ENCODE measurements around the gene BMP7. TPM values are rescaled to one million over a fixed set of nuclear protein-coding genes. Genes with fewer than 3 reads are reported as not detected.

BMP7 gene
- total and polyA plus RNA-seq, 2 of the 13 experiments (the other 11 are each of a cell fraction or from before 2014, with no cell fraction given), result not detected

- POLR2A ChIA-PET, result no interaction called here
- Histone ChIP-seq H3K4me1 (ENCODE audit: insufficient read depth, low read length) (no peaks in the 10 kb centered on the region), H3K4me3 (replicated peaks in 1 of 3; ENCODE audit: insufficient read depth in 1 of 3, low read depth in 2 of 3, low read length in 3 of 3) (no peak overlapping the region), H3K27me3 (ENCODE audit: control insufficient read depth in 1 of 2, insufficient read depth in 2 of 2, low read length in 2 of 2) (peaks cover 2 to 7% of the 10 kb centered on the region in 2 experiments; a peak in 3 of 5 replicates), H3K27ac (ENCODE audit: extremely low read length, insufficient read depth, low read length) (no peak overlapping the region), H3K9me3 (ENCODE audit: low read length) (no peaks in the 10 kb centered on the region), H3K4me2 (ENCODE audit: low read depth, low read length) (no peak overlapping the region), H2AFZ (ENCODE audit: low read length) (no peak overlapping the region), H4K20me1 (ENCODE audit: insufficient read depth, low read length) (no peaks in the 10 kb centered on the region), H3K36me3 (replicated peaks in 1 of 2; ENCODE audit: control insufficient read depth in 1 of 2, insufficient read depth in 2 of 2, low read length in 2 of 2) (no peaks in the 10 kb centered on the region), H3K79me2 (ENCODE audit: insufficient read depth, low read length) (no peaks in the 10 kb centered on the region), H3K9ac (ENCODE audit: insufficient read depth, low read depth, low read length) (no peak overlapping the region)
- 52% methylated on average over 17 of the region's 17 CpGs for WGBS (ENCODE audit: low lambda C conversion rate)
- DNase-seq (ENCODE audit: low spot score) (no peak), ATAC-seq (peak; percentile 70), FAIRE-seq (no peak)
- intact Hi-C loops (cut with micrococcal nuclease; ENCODE audit: unreplicated experiment), result loop anchor here (10.0 kb wide), 1 partner anchor 101 kb away; no protein-coding TSS in a partner anchor
- TF ChIP-seq NFIB (CRISPR knock-in tag; IDR thresholded peaks at IDR 0.05; ENCODE audit: borderline replicate concordance) (no peak), ZBTB7A (CRISPR knock-in tag; IDR thresholded peaks at IDR 0.05) (no peak), PHB2 (IDR thresholded peaks at IDR 0.05; ENCODE audit: partially characterized antibody) (no peak), ZMYM2 (CRISPR knock-in tag; IDR thresholded peaks at IDR 0.05) (no peak), TFDP2 (CRISPR knock-in tag; IDR thresholded peaks at IDR 0.05) (no peak), ZNF782 (CRISPR knock-in tag; IDR thresholded peaks at IDR 0.05; ENCODE audit: borderline replicate concordance) (no peak), CBX1 (IDR thresholded peaks at IDR 0.05; ENCODE audit: low read depth) (no peak), SP5 (CRISPR knock-in tag; IDR thresholded peaks at IDR 0.05; ENCODE audit: borderline replicate concordance, low read depth) (no peak), CENPT (CRISPR knock-in tag; IDR thresholded peaks at IDR 0.05; ENCODE audit: low read depth) (no peak), SMC3 (IDR thresholded peaks at IDR 0.05; ENCODE audit: low read length) (no peak), KDM1A (CRISPR knock-in tag; IDR thresholded peaks at IDR 0.05) (no peak), ZNF30 (CRISPR knock-in tag; IDR thresholded peaks at IDR 0.05) (no peak), ZIK1 (CRISPR knock-in tag; IDR thresholded peaks at IDR 0.05; ENCODE audit: borderline replicate concordance, low read depth) (no peak), ZNF598 (CRISPR knock-in tag; IDR thresholded peaks at IDR 0.05; ENCODE audit: borderline replicate concordance) (no peak), ZNF331 (CRISPR knock-in tag; IDR thresholded peaks at IDR 0.05) (no peak), ZFP41 (CRISPR knock-in tag; IDR thresholded peaks at IDR 0.05; ENCODE audit: borderline replicate concordance) (no peak), PRPF4 (IDR thresholded peaks at IDR 0.05; ENCODE audit: low read depth, low read length, poor library complexity, severe bottlenecking) (no peak), EHMT2 (IDR thresholded peaks at IDR 0.05; ENCODE audit: borderline replicate concordance, low read depth, low read length) (no peak)
- BruUV-seq (replicated peaks), result no TSS peak
- in situ Hi-C loops (cut with HindIII; ENCODE audit: extremely low pct_ligation_motif_present, low pct_unique_long_range_greater_than_20kb), result no loop called here
- CTCF ChIA-PET (ENCODE audit: low intra/inter-chr PET ratio, low total read pairs), result no interaction called here
Observed at GRCh38 chr20:57243480-57244220, 22.8 kb downstream of the BMP7 start.
